ENCODE measurements around the gene PAM. TPM values are rescaled to one million over a fixed set of nuclear protein-coding genes. Genes with fewer than 3 reads are reported as not detected.
"Not testable (repeated sequence)": the region's sequence is repeated elsewhere in the genome, so short reads cannot be mapped to it uniquely, and the experiment has no call there.

Gene PAM
- total and polyA plus RNA-seq, 5 donors: 3,384 to 4,784 (median 4,213) TPM

DNA sequence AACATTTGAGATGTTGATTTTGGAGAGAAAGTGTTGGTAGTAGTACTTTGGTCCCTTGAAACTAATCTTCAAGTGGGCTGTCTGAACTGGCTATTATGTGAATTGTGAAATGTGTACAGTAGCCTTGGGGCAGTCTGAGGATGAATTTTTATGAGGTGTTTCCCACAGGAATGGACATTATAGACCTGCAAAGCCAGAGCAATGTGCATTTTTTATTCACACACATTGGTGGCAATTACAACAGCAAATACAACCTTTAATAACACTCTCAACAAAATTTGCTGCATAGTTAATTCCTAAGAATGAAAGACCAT, 147.0 kb downstream of the PAM start:
- Histone ChIP-seq H3K27ac (ENCODE audit: low read length) (no peak overlapping the region), H3K27me3 (ENCODE audit: control insufficient read depth, insufficient read depth) (no peaks in the 10 kb centered on the region), H3K4me1 (ENCODE audit: control insufficient read depth, insufficient read depth, low read length) (peaks cover 2% of the 10 kb centered on the region), H3K9me3 (ENCODE audit: control insufficient read depth, low read length) (no peaks in the 10 kb centered on the region), H3K4me3 (ENCODE audit: low read length) (no peak overlapping the region)
- intact Hi-C loops (cut with DNase I): no loop called here
- DNase-seq: no peak
- no peak for ATAC-seq

DNA sequence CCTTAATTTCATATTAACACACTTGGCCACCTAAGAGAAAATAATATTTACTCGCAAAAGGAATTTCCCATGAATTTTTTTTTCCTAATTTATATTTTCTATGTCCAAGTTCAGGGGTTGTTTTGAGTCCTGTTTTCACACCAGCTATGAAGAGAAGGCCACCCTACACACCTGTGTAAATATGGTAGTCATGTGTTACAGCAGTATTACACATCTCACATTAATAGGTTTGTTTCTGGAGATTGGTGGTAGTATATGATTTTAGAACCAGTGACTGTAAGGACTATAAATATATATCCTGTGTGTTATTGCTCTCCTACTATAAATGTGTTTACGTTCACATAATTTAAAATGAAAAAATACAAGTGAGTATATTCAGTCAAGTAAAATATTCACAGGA, 147.5 kb downstream of the PAM start:
- intact Hi-C loops (cut with DNase I): no loop called here
- no peaks in the 10 kb centered on the region for H3K9me3 ChIP-seq (ENCODE audit: control insufficient read depth, low read length)
- ATAC-seq: no peak

DNA sequence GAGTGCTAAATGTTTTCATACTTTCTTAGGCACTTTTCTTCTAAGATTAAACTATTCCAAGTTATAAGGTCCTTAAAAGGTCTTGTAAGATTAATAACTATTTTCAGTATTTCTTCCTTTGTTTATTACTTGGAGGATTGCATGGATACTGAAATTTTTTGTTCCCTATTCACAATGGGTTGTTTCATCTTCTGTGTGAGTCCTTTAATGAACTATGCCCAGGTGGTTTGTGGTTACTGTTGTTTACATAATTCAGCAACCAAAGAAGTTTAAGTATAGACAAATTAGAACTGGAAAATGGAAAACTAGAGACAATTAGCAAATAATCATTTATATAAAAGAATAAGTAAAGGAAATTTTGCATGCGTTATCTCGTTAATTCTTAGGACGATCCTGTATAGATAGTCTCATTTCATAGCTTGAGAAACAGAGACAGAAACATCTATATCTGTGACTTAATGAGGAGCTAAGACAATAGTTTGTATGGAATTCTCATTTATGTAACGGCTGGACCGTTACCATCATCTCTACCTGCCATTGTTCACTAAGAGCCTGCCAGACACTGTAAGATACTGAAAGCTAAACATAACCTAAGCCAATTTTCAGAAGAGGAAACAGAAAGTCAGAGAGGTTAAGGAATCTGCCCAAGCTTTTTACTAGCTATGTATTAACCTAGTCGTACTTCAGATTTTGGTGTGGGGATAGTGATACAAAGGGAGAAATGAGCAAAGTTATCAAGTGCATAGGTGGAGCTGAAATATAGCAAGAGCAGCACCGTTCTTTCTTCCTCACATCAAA, 148.2 kb downstream of the PAM start:
- no peaks in the 10 kb centered on the region for H3K27me3 ChIP-seq (ENCODE audit: control insufficient read depth, insufficient read depth)
- peak in 1 of 2 donors; percentile 63 for ATAC-seq
- 53% methylated on average over 7 of the region's 7 CpGs for WGBS
- DNase-seq: no peak
- no peaks in the 10 kb centered on the region for H3K9me3 ChIP-seq (ENCODE audit: control insufficient read depth, low read length)
- no peak overlapping the region for H3K27ac ChIP-seq (ENCODE audit: low read length)
- no peak overlapping the region for H3K4me3 ChIP-seq (ENCODE audit: low read length)
- intact Hi-C loops (cut with DNase I): no loop called here
- H3K4me1 ChIP-seq (ENCODE audit: control insufficient read depth, insufficient read depth, low read length): peaks cover 2% of the 10 kb centered on the region

More for the DNA sequence above, 147.5 kb downstream of the PAM start:
- Histone ChIP-seq H3K27me3 (ENCODE audit: control insufficient read depth, insufficient read depth) (no peaks in the 10 kb centered on the region), H3K4me1 (ENCODE audit: control insufficient read depth, insufficient read depth, low read length) (peaks cover 2% of the 10 kb centered on the region), H3K27ac (ENCODE audit: low read length) (no peak overlapping the region), H3K4me3 (ENCODE audit: low read length) (no peak overlapping the region)
- no peak for DNase-seq
- WGBS: 81% methylated on average over 2 of the region's 2 CpGs

GRCh38 chr5:102905056-102905455, 150.0 kb downstream of the PAM start:
- intact Hi-C loops (cut with DNase I): no loop called here
- Histone ChIP-seq H3K9me3 (ENCODE audit: control insufficient read depth, low read length) (no peaks in the 10 kb centered on the region), H3K27me3 (ENCODE audit: control insufficient read depth, insufficient read depth) (no peaks in the 10 kb centered on the region), H3K4me1 (ENCODE audit: control insufficient read depth, insufficient read depth, low read length) (no peaks in the 10 kb centered on the region), H3K27ac (ENCODE audit: low read length) (no peak overlapping the region), H3K4me3 (ENCODE audit: low read length) (no peak overlapping the region)
- DNase-seq (peak in 1 of 3 donors; percentile 30), ATAC-seq (peak; percentile 39 to 70)
- WGBS: 74% methylated on average over 1 of the region's 1 CpG

- H3K4me3 ChIP-seq (ENCODE audit: low read length); ATAC-seq; intact Hi-C loops (cut with DNase I); H3K9me3 ChIP-seq (ENCODE audit: control insufficient read depth, low read length); H3K27me3 ChIP-seq (ENCODE audit: control insufficient read depth, insufficient read depth); H3K4me1 ChIP-seq (ENCODE audit: control insufficient read depth, insufficient read depth, low read length); DNase-seq; H3K27ac ChIP-seq (ENCODE audit: low read length): not testable (repeated sequence)
- no CpG with 5 or more reads among the region's 2 CpGs for WGBS
Observed at GRCh38 chr5:102907099-102907498, 152.0 kb downstream of the PAM start.

- intact Hi-C loops (cut with DNase I): no loop called here
- no peak overlapping the region for H3K4me3 ChIP-seq (ENCODE audit: low read length)
Observed at GRCh38 chr5:102910240-102911226, 155.4 kb downstream of the PAM start.

DNA sequence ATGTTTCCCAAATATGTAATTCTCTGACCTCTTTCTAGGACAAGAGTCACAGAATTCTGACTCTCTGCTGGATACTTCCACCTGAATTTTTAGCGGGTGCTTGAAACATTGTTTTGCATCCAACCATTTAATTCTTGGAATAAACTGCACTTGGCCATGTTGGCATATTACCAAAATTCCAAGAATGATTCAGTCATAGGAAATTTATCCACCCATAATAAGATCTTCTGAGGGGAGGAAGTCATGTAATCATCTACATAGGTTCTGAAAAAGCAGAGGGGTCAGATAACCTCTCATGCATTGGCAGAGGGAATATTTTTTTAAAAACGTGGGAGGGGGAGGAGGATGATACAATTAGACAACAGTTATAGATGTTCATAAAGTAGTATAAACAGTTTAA, 156.9 kb downstream of the PAM start:
- DNase-seq (no peak), ATAC-seq (peak; percentile 78 to 80)
- peaks cover 1% of the 10 kb centered on the region for H3K4me1 ChIP-seq (ENCODE audit: control insufficient read depth, insufficient read depth, low read length)
- no peak overlapping the region for H3K4me3 ChIP-seq (ENCODE audit: low read length)
- no peak overlapping the region for H3K27ac ChIP-seq (ENCODE audit: low read length)
- no peaks in the 10 kb centered on the region for H3K27me3 ChIP-seq (ENCODE audit: control insufficient read depth, insufficient read depth)
- no peaks in the 10 kb centered on the region for H3K9me3 ChIP-seq (ENCODE audit: control insufficient read depth, low read length)
- intact Hi-C loops (cut with DNase I): no loop called here
- WGBS: 7% methylated on average over 2 of the region's 2 CpGs

More at GRCh38 chr5:102910240-102911226, 155.4 kb downstream of the PAM start:
- H3K27ac ChIP-seq (ENCODE audit: low read length): no peak overlapping the region
- DNase-seq: no peak
- no peaks in the 10 kb centered on the region for H3K9me3 ChIP-seq (ENCODE audit: control insufficient read depth, low read length)
- peaks cover 1% of the 10 kb centered on the region for H3K4me1 ChIP-seq (ENCODE audit: control insufficient read depth, insufficient read depth, low read length)
- 53% methylated on average over 6 of the region's 6 CpGs for WGBS
- H3K27me3 ChIP-seq (ENCODE audit: control insufficient read depth, insufficient read depth): no peaks in the 10 kb centered on the region
- peak in 1 of 2 donors; percentile 34 for ATAC-seq

- Histone ChIP-seq H3K27ac (ENCODE audit: low read length) (no peak overlapping the region), H3K9me3 (ENCODE audit: control insufficient read depth, low read length) (no peaks in the 10 kb centered on the region), H3K27me3 (ENCODE audit: control insufficient read depth, insufficient read depth) (no peaks in the 10 kb centered on the region), H3K4me3 (ENCODE audit: low read length) (no peak overlapping the region), H3K4me1 (ENCODE audit: control insufficient read depth, insufficient read depth, low read length) (no peaks in the 10 kb centered on the region)
- intact Hi-C loops (cut with DNase I): no loop called here
- no peak for ATAC-seq
- no peak for DNase-seq
Observed at GRCh38 chr5:102916109-102916508, 161.0 kb downstream of the PAM start.

DNA sequence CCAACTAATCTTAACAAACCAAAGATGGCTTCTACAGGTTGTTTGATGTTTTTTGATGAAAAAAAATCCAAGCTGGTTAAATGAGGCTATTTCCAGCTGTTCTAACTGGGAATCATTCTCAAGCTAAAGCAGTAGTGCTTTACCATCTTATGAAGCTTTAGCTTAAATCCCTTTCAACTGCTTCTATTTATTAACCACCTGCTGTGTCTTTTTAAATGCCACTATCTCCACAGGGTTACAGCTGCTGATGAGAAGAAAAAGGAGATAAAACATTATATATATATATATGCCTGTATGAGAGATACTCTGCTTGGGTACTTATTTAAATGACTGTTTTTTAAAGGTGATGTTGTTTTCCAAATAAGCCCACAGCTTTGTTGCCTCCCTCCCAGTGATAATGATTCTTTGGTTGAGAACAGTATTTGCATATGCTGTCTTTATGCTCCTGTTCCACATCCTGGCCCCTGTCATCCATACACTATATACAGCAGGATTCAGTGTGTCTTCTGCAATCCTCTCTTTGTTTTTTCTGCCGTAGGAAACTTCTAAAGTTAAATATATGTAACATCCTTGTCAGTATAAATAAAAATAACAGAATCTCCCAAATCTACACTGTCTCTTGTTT, 164.0 kb downstream of the PAM start:
- DNase-seq: no peak
- Histone ChIP-seq H3K4me3 (ENCODE audit: low read length) (no peak overlapping the region), H3K4me1 (ENCODE audit: control insufficient read depth, insufficient read depth, low read length) (no peaks in the 10 kb centered on the region), H3K9me3 (ENCODE audit: control insufficient read depth, low read length) (no peaks in the 10 kb centered on the region), H3K27ac (ENCODE audit: low read length) (no peak overlapping the region), H3K27me3 (ENCODE audit: control insufficient read depth, insufficient read depth) (no peaks in the 10 kb centered on the region)
- 75% methylated on average over 1 of the region's 1 CpG for WGBS
- no peak for ATAC-seq
- intact Hi-C loops (cut with DNase I): no loop called here

DNA sequence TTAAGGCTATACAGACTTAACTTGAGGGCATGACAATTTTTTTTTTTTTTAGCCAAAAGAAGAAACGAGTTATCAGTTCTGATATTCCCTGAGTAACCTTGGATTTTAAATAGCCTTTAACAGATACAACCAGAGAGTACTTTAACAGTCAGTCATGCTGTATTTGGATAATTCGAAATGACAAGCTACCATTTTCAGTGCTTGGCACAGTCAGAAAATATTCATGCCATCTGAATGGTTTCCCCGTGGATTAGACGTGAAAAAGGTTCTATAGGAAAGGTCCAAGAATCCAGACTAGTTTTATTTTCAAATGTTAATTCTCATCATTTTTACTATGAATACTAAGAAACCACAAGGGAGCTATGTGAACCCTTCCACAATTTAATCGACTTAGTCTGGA, 165.7 kb downstream of the PAM start:
- Histone ChIP-seq H3K4me3 (ENCODE audit: low read length) (no peak overlapping the region), H3K9me3 (ENCODE audit: control insufficient read depth, low read length) (no peaks in the 10 kb centered on the region), H3K27ac (ENCODE audit: low read length) (no peak overlapping the region), H3K4me1 (ENCODE audit: control insufficient read depth, insufficient read depth, low read length) (no peaks in the 10 kb centered on the region), H3K27me3 (ENCODE audit: control insufficient read depth, insufficient read depth) (no peaks in the 10 kb centered on the region)
- DNase-seq (no peak), ATAC-seq (no peak)
- intact Hi-C loops (cut with DNase I): no loop called here
- WGBS: 70% methylated on average over 5 of the region's 5 CpGs

All from right cardiac atrium (tissue), 5 donors.